SK-N-SH (cell line): Measurements from ENCODE around the gene NBEAL1. TPM values are rescaled to one million over a fixed set of nuclear protein-coding genes. Genes with fewer than 3 reads are reported as not detected.
"Not testable (repeated sequence)": the region's sequence is repeated elsewhere in the genome, so short reads cannot be mapped to it uniquely, and the experiment has no call there.

Experiments used
- CTCF ChIA-PET: fragments of 300-600, 350-600 bp; formaldehyde crosslinking; extraction: SDS; loops from one replicate; lab custom pipeline; 2021; lab: Yijun Ruan, JAX
- POLR2A ChIA-PET: fragments of 350-600 bp; sonication (Branson Sonifier 250); formaldehyde crosslinking; extraction: SDS; loops from one replicate; lab custom pipeline; 2020; ENCODE audit warnings: antibody characterized with exemption, inconsistent platforms; lab: Yijun Ruan, JAX
- DNase-seq: peaks from one replicate; pipeline ENCODE4 v3.0.0; 2012
- H2AFZ ChIP-seq: fragments of 200-600 bp; sonication (generic); 2 replicates; pipeline ENCODE4 v1.8.1; 2016; ENCODE audit warnings: antibody characterized with exemption, mild to moderate bottlenecking, low read depth
- H3F3A ChIP-seq: fragments of 200-600 bp; sonication (generic); replicated peaks from 2 replicates; pipeline ENCODE3; 2016; ENCODE audit warnings: antibody characterized with exemption, mild to moderate bottlenecking; ENCODE audit not compliant: insufficient read depth
- H3K27ac ChIP-seq, 2 experiments: fragments of 200-500 bp in 1 of 2; fragments of 200-600 bp in 1 of 2; sonication (Bioruptor generic) in 1 of 2; sonication (generic), shearing (Covaris generic) in 1 of 2; 2 replicates each; pipeline versions ENCODE4 v1.5.1 to v1.6.1; 2014 to 2016; ENCODE audit warnings: low read depth in 2 of 2, inconsistent platforms in 1 of 2, low read length in 1 of 2, mild to moderate bottlenecking in 1 of 2, mixed read lengths in 1 of 2
- H3K27me3 ChIP-seq: fragments of 200-600 bp; sonication (generic), shearing (Covaris generic); 2 replicates; pipeline ENCODE4 v1.6.1; 2016; ENCODE audit warnings: mixed run types; ENCODE audit not compliant: insufficient read depth
- H3K36me3 ChIP-seq, 2 experiments: fragments of 200-500 bp in 1 of 2; fragments of 200-600 bp in 1 of 2; sonication (Bioruptor generic) in 1 of 2; sonication (generic) in 1 of 2; replicated peaks in 1 of 2; 2 replicates each; pipeline versions ENCODE3 to v1.5.1; 2014 to 2016; ENCODE audit warnings: low read length in 1 of 2, mild to moderate bottlenecking in 1 of 2; ENCODE audit not compliant: insufficient read depth in 2 of 2, control insufficient read depth in 1 of 2
- H3K4me1 ChIP-seq, 2 experiments: fragments of 200-500 bp in 1 of 2; fragments of 200-600 bp in 1 of 2; sonication (Bioruptor generic) in 1 of 2; sonication (generic), shearing (Covaris generic) in 1 of 2; 2 replicates each; pipeline versions ENCODE4 v1.5.1 to v1.6.1; 2014 to 2016; ENCODE audit warnings: low read depth in 1 of 2, low read length in 1 of 2, mixed run types in 1 of 2; ENCODE audit not compliant: insufficient read depth in 2 of 2, control insufficient read depth in 1 of 2
- H3K4me2 ChIP-seq: fragments of 200-600 bp; sonication (generic), shearing (Covaris generic); 2 replicates; pipeline ENCODE4 v1.6.1; 2017; ENCODE audit warnings: mixed run types
- H3K4me3 ChIP-seq, 2 experiments: fragments of 200-500 bp in 1 of 2; fragments of 200-600 bp in 1 of 2; sonication (Bioruptor generic) in 1 of 2; sonication (generic), shearing (Covaris generic) in 1 of 2; 2 replicates each; pipeline versions ENCODE4 v1.5.1 to v1.8.1; 2014 to 2016; ENCODE audit warnings: low read depth in 2 of 2, inconsistent platforms in 1 of 2, low read length in 1 of 2, mild to moderate bottlenecking in 1 of 2, mixed read lengths in 1 of 2, moderate library complexity in 1 of 2
- H3K79me2 ChIP-seq: fragments of 200-600 bp; sonication (generic); 2 replicates; pipeline ENCODE4 v1.8.1; 2017; ENCODE audit warnings: mild to moderate bottlenecking; ENCODE audit not compliant: insufficient read depth
- H3K9ac ChIP-seq: fragments of 200-600 bp; sonication (generic); 2 replicates; pipeline ENCODE4 v1.6.1; 2017; ENCODE audit warnings: mixed run types
- H3K9me2 ChIP-seq: fragments of 200-600 bp; sonication (generic); 2 replicates; pipeline ENCODE4 v1.6.1; 2017; ENCODE audit warnings: mixed run types
- H3K9me3 ChIP-seq: fragments of 200-600 bp; sonication (generic); 2 replicates; pipeline ENCODE4 v1.6.1; 2017; ENCODE audit warnings: mixed run types, mild to moderate bottlenecking, moderate library complexity
- H4K20me1 ChIP-seq: fragments of 200-600 bp; sonication (generic); 2 replicates; pipeline ENCODE4 v1.6.1; 2017; ENCODE audit warnings: mild to moderate bottlenecking, mixed run types; ENCODE audit not compliant: insufficient read depth
- FOSL2 ChIP-seq: IDR thresholded peaks from 2 replicates; pipeline ENCODE4 v1.4.0; 2012; ENCODE audit warnings: low read depth, mild to moderate bottlenecking, moderate library complexity, borderline replicate concordance
- FOXJ3 ChIP-seq: sonication (generic); formaldehyde crosslinking; IDR thresholded peaks from 2 replicates; pipeline ENCODE4 v1.5.1; 2020; ENCODE audit warnings: mild to moderate bottlenecking, missing genetic modification reagents
- FOXM1 ChIP-seq: IDR thresholded peaks from 2 replicates; pipeline ENCODE4 v1.4.0; 2012; ENCODE audit warnings: low read depth, mild to moderate bottlenecking
- GABPA ChIP-seq: IDR thresholded peaks from 2 replicates; pipeline ENCODE4 v1.4.0; 2012; ENCODE audit warnings: low read depth, mild to moderate bottlenecking
- JUND ChIP-seq: IDR thresholded peaks from 2 replicates; pipeline ENCODE4 v1.4.0; 2012
- MXI1 ChIP-seq: IDR thresholded peaks from 2 replicates; pipeline ENCODE4 v1.6.1; 2012; ENCODE audit warnings: mild to moderate bottlenecking, low read depth, low read length, improper control_type of control experiment
- NFIC ChIP-seq: IDR thresholded peaks from 2 replicates; pipeline ENCODE4 v1.4.0; 2012; ENCODE audit warnings: borderline replicate concordance
- RAD21 ChIP-seq: IDR thresholded peaks from 2 replicates; pipeline ENCODE4 v1.6.1; 2012; ENCODE audit warnings: mild to moderate bottlenecking, low read length
- RXRA ChIP-seq: IDR thresholded peaks from 2 replicates; pipeline ENCODE4 v1.4.0; 2012; ENCODE audit warnings: low read depth, mild to moderate bottlenecking, borderline replicate concordance
- SIN3A ChIP-seq: IDR thresholded peaks from 2 replicates; pipeline ENCODE4 v1.6.1; 2012; ENCODE audit warnings: low read depth, mild to moderate bottlenecking, low read length, moderate library complexity, borderline replicate concordance
- TCF12 ChIP-seq: IDR thresholded peaks from 2 replicates; pipeline ENCODE4 v1.4.0; 2012
- YY1 ChIP-seq: IDR thresholded peaks from 2 replicates; pipeline ENCODE4 v1.4.0; 2012; ENCODE audit warnings: low read depth, mild to moderate bottlenecking
- WGBS: methylation state at CpG from one replicate; pipeline ENCODE4 v1.1.6; 2017; ENCODE audit warnings: low lambda C conversion rate; 5-methylcytosine and 5-hydroxymethylcytosine counted together
- polyA plus RNA-seq, 3 experiments: library from polyadenylated mRNA; depleted of rRNA; stranded (reverse); fragments of >200 nt; gene quantifications; 2 replicates each; pipeline ENCODE4 v1.2.3, GENCODE V29; 2012
- TF ChIP-seq, protein P1 (sequence below): fragments of 150-350 bp; IDR thresholded peaks from 2 replicates; pipeline ENCODE4 v1.6.1; 2016; ENCODE audit warnings: mild to moderate bottlenecking, low read depth, low read length
- TF ChIP-seq, protein P2 (sequence below): IDR thresholded peaks from 2 replicates; pipeline ENCODE4 v1.6.1; 2012; ENCODE audit warnings: mild to moderate bottlenecking, low read depth, low read length, moderate library complexity

The NBEAL1 gene
- polyA plus RNA-seq, 1 of the 3 experiments (the other 2 are of a cell fraction): 3.3 TPM

DNA sequence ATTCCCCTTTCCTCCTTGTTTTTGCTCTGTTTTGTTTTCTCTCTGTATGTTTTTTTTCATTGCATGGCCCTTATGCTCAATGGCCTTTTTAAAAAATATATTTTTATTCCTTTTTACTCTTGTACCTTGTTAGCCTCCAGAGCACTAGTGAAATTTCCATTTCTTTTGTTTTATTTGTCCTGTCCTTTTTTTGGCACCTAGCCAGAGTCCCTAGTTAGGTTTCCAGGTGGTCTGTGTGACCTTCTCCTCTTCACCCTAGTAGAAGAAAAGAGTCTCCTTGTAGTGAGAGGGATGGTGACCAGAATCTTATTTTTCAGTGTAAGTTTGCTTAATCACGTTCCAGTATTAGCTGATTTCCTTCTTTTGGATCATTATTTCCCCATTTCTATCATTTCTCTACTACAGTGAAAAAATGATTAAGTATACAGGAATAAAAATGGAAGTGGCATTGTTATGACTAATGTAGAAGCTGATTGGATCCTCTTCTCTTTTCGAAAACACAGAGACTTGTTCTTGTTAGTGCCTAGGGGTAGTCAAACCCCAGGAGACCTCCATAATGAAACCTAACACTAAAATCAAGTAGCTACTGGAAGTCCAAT is 65.9 kb downstream of the NBEAL1 start:
- H3K9me3 ChIP-seq: no peaks in the 10 kb centered on the region
- no peaks in the 10 kb centered on the region for H3K79me2 ChIP-seq
- H3K4me3 ChIP-seq: no peak overlapping the region
- DNase-seq: no peak
- no peaks in the 10 kb centered on the region; a peak in 1 of 4 replicates for H3K4me1 ChIP-seq
- H3K36me3 ChIP-seq: peaks cover 9 to 35% of the 10 kb centered on the region in 2 experiments
- H3K27me3 ChIP-seq: no peaks in the 10 kb centered on the region
- POLR2A ChIA-PET: no interaction called here
- peaks cover 4% of the 10 kb centered on the region for H3F3A ChIP-seq
- WGBS: 91% methylated on average over 2 of the region's 2 CpGs
- H3K4me2 ChIP-seq: no peak overlapping the region
- no peak overlapping the region for H2AFZ ChIP-seq
- no peaks in the 10 kb centered on the region for H3K9me2 ChIP-seq
- CTCF ChIA-PET: interaction anchor here (0.6 kb wide), 1 partner anchor 121 kb away, joined by 3 read pairs; no protein-coding TSS in a partner anchor
- no peak overlapping the region for H3K9ac ChIP-seq
- no peak for TF ChIP-seq FOSL2
- 0 out of 2 replicates have a peak, but pooled peaks have one; percentile 15 for TF ChIP-seq NFIC
- no peak for TF ChIP-seq RXRA
- H3K27ac ChIP-seq: no peak overlapping the region
- H4K20me1 ChIP-seq: no peaks in the 10 kb centered on the region

DNA sequence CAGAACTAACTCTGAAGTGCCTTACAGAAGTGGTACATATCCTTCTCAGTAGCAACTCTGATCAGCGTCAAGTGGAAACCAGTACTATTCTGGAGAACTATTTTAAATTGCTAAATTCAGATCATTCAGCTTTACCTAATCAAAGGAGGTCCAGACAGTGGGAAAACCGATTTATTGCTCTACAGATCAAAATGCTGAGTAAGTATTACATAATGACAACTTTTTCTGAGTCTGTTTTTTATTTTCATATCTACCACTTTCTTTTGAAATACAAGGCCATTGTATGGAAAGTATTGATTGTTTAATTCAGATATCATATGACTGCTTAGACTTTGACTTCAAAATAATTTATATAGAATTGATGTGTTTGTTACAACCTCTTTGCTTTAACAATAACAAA is 68.7 kb downstream of the NBEAL1 start:
- POLR2A ChIA-PET: no interaction called here
- CTCF ChIA-PET: no interaction called here

DNA sequence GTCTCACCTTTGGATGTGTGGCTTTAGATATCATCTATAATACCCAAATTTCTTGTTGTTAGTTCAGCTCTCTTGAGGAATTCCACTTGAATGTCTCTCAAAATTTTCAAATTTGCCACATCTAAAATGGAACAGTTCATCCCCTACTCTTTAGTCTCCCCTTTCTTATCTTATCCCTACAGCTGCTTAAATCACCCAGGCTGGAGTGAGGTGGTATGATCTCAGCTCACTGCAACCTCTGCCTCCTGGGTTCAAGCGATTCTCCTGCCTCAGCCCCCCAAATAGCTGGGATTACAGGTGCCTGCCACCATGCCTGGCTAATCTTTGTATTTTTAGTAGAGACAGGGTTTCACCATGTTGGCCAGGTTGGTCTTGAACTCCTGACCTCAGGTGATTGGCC is 71.7 kb downstream of the NBEAL1 start:
- H3K27ac ChIP-seq, DNase-seq, H4K20me1 ChIP-seq, H3K4me3 ChIP-seq, POLR2A ChIA-PET, H3K4me1 ChIP-seq, H3K9me2 ChIP-seq, H3K9ac ChIP-seq, H3F3A ChIP-seq, H2AFZ ChIP-seq, H3K27me3 ChIP-seq, CTCF ChIA-PET, H3K9me3 ChIP-seq, H3K79me2 ChIP-seq, H3K4me2 ChIP-seq: not testable (repeated sequence)
- 100% methylated on average over 1 of the region's 1 CpG for WGBS
- peaks cover 10 to 47% of the 10 kb centered on the region in 2 experiments for H3K36me3 ChIP-seq

More for the DNA sequence above, 68.7 kb downstream of the NBEAL1 start:
- Histone ChIP-seq H3K9ac (no peak overlapping the region), H2AFZ (no peak overlapping the region), H3K4me1 (no peaks in the 10 kb centered on the region), H4K20me1 (no peaks in the 10 kb centered on the region), H3K27me3 (no peaks in the 10 kb centered on the region)
- TF ChIP-seq JUND: no peak
- no peak for TF ChIP-seq YY1
- TF ChIP-seq FOXJ3: no peak
- no peak for TF ChIP-seq SIN3A
- TF ChIP-seq NFIC: no peak
- no peak for TF ChIP-seq MXI1
- no peak for TF ChIP-seq FOXM1
- TF ChIP-seq RAD21: no peak
- TF ChIP-seq, protein P1, sequence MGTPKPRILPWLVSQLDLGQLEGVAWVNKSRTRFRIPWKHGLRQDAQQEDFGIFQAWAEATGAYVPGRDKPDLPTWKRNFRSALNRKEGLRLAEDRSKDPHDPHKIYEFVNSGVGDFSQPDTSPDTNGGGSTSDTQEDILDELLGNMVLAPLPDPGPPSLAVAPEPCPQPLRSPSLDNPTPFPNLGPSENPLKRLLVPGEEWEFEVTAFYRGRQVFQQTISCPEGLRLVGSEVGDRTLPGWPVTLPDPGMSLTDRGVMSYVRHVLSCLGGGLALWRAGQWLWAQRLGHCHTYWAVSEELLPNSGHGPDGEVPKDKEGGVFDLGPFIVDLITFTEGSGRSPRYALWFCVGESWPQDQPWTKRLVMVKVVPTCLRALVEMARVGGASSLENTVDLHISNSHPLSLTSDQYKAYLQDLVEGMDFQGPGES: no peak
- TF ChIP-seq GABPA: no peak
- TF ChIP-seq, protein P2, sequence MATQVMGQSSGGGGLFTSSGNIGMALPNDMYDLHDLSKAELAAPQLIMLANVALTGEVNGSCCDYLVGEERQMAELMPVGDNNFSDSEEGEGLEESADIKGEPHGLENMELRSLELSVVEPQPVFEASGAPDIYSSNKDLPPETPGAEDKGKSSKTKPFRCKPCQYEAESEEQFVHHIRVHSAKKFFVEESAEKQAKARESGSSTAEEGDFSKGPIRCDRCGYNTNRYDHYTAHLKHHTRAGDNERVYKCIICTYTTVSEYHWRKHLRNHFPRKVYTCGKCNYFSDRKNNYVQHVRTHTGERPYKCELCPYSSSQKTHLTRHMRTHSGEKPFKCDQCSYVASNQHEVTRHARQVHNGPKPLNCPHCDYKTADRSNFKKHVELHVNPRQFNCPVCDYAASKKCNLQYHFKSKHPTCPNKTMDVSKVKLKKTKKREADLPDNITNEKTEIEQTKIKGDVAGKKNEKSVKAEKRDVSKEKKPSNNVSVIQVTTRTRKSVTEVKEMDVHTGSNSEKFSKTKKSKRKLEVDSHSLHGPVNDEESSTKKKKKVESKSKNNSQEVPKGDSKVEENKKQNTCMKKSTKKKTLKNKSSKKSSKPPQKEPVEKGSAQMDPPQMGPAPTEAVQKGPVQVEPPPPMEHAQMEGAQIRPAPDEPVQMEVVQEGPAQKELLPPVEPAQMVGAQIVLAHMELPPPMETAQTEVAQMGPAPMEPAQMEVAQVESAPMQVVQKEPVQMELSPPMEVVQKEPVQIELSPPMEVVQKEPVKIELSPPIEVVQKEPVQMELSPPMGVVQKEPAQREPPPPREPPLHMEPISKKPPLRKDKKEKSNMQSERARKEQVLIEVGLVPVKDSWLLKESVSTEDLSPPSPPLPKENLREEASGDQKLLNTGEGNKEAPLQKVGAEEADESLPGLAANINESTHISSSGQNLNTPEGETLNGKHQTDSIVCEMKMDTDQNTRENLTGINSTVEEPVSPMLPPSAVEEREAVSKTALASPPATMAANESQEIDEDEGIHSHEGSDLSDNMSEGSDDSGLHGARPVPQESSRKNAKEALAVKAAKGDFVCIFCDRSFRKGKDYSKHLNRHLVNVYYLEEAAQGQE: no peak
- TF ChIP-seq TCF12: no peak
- TF ChIP-seq, all 33 proteins: peak for 0
- Histone ChIP-seq H3K79me2 (no peaks in the 10 kb centered on the region), H3K27ac (no peak overlapping the region), H3K4me2 (no peak overlapping the region), H3K36me3 (peaks cover 10 to 48% of the 10 kb centered on the region in 2 experiments), H3F3A (peaks cover 4% of the 10 kb centered on the region), H3K9me2 (no peaks in the 10 kb centered on the region), H3K4me3 (no peak overlapping the region), H3K9me3 (no peaks in the 10 kb centered on the region)
- no peak for DNase-seq
- 100% methylated on average over 2 of the region's 2 CpGs for WGBS

DNA sequence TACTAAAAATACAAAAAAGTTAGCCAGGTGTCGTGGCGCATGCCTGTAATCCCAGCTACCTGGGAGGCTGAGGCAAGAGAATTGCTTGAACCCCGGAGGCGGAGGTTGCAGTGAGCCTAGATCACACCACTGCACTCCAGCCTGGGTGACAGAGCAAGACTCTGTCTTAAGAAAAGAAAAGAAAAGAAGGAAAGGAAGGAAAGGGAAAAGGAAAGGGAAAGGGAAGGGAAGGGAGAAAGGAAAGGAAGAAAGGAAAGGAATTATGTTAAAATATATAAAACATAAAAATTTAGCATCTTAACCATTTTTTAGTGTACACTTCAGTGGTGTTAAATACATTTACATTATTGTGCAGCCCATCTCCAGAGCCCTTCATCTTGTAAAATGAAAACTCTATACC is 76.0 kb downstream of the NBEAL1 start:
- H3K36me3 ChIP-seq: peaks cover 0 to 30% of the 10 kb centered on the region in 2 experiments
- H3K4me1 ChIP-seq, H3K27me3 ChIP-seq, H3F3A ChIP-seq, CTCF ChIA-PET, POLR2A ChIA-PET, H3K9me3 ChIP-seq, H3K79me2 ChIP-seq, DNase-seq, H4K20me1 ChIP-seq, H3K27ac ChIP-seq, H3K9ac ChIP-seq, H2AFZ ChIP-seq, H3K4me3 ChIP-seq, H3K4me2 ChIP-seq, H3K9me2 ChIP-seq: not testable (repeated sequence)
- WGBS: 95% methylated on average over 4 of the region's 4 CpGs
